ENCODE data around the gene PRKCA. TPM values are rescaled to one million over a fixed set of nuclear protein-coding genes. Genes with fewer than 3 reads are reported as not detected.

The PRKCA gene
- total and polyA plus RNA-seq, 2 experiments from 2014 or later: 6.4 to 35.4 TPM

DNA sequence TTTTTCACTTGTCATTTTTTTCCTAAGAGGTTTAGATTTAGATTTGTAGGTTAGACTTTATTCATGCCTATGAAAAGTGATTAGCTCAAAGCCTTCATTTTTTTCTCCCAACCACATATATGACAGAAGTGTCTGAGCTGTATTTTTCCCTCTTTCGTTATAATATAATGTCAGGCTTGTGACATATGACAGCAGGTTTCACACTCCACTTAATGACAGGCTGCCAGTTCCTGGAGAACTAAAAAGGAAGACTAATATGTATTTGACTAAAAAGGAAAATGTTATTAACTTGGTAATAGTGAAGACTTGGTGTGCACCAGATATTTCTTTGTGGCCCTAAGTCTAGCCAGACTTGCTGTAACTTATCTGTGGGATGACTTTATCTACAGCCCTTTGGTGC lies 331.8 kb downstream of the PRKCA start (continued):
- TF ChIP-seq, protein P1, sequence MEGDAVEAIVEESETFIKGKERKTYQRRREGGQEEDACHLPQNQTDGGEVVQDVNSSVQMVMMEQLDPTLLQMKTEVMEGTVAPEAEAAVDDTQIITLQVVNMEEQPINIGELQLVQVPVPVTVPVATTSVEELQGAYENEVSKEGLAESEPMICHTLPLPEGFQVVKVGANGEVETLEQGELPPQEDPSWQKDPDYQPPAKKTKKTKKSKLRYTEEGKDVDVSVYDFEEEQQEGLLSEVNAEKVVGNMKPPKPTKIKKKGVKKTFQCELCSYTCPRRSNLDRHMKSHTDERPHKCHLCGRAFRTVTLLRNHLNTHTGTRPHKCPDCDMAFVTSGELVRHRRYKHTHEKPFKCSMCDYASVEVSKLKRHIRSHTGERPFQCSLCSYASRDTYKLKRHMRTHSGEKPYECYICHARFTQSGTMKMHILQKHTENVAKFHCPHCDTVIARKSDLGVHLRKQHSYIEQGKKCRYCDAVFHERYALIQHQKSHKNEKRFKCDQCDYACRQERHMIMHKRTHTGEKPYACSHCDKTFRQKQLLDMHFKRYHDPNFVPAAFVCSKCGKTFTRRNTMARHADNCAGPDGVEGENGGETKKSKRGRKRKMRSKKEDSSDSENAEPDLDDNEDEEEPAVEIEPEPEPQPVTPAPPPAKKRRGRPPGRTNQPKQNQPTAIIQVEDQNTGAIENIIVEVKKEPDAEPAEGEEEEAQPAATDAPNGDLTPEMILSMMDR (conservative IDR thresholded peaks at IDR 0.05; ENCODE audit: low read depth in 2 of 2): no peak
- no peak for TF ChIP-seq ZNF331 (CRISPR knock-in tag; IDR thresholded peaks at IDR 0.05; ENCODE audit: low read depth)
- TF ChIP-seq NANOG (IDR thresholded peaks at IDR 0.05; ENCODE audit: borderline replicate concordance): no peak
- TF ChIP-seq, protein P2, sequence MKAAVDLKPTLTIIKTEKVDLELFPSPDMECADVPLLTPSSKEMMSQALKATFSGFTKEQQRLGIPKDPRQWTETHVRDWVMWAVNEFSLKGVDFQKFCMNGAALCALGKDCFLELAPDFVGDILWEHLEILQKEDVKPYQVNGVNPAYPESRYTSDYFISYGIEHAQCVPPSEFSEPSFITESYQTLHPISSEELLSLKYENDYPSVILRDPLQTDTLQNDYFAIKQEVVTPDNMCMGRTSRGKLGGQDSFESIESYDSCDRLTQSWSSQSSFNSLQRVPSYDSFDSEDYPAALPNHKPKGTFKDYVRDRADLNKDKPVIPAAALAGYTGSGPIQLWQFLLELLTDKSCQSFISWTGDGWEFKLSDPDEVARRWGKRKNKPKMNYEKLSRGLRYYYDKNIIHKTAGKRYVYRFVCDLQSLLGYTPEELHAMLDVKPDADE (IDR thresholded peaks at IDR 0.05): no peak
- no peak for TF ChIP-seq EZH2 (IDR thresholded peaks at IDR 0.05; ENCODE audit: low read depth, unreplicated experiment)

DNA sequence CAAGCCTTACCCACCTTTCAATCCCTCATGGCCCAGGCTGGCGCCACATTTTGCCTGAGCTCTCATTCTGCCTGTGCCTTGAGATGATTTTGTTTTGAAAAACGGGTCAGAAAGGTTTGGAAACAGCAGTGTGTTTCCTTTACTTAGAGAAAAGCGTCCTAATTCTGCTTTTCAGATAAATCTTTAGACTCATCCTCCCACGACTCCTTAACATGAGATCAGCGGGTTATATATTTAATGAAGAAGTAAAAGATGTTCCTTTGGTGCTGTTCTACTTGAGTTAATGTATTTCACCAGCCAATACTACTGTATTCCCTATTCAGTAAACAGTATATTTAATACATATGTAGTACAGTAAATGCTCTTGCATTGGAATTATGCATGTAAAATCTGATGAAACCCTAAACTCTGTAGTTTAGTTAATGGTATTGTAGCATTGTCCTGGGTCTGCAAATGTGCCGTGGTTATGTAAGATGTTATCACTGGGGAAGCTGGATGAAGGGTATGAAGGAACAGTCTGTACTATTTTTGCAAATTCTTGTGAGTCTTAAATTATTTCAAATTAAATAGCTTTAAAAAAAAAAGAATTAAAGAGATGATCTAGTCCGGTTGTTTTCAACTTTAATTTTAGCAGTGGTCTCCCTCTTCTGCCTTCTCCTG lies 333.1 kb downstream of the PRKCA start:
- Histone ChIP-seq H3K27me3 (ENCODE audit: insufficient read depth) (no peaks in the 10 kb centered on the region), H3K79me2 (replicated peaks; ENCODE audit: insufficient read depth) (no peaks in the 10 kb centered on the region), H3K4me2 (no peak overlapping the region), H3K27ac (ENCODE audit: low read depth) (no peak overlapping the region), H3K4me3 (no peak overlapping the region), H3K36me3 (ENCODE audit: insufficient read depth) (no peaks in the 10 kb centered on the region), H3F3A (replicated peaks; ENCODE audit: low read depth) (no peaks in the 10 kb centered on the region), H3K4me1 (ENCODE audit: insufficient read depth) (no peaks in the 10 kb centered on the region), H4K20me1 (replicated peaks; ENCODE audit: insufficient read depth) (no peaks in the 10 kb centered on the region), H3K9me2 (ENCODE audit: insufficient read depth) (0 out of 2 replicates have a peak, but pooled peaks cover 8% of the 10 kb centered on the region), H2AFZ (no peak overlapping the region)
- H3K27ac Mint-ChIP-seq: no peak overlapping the region
- H3K4me1 Mint-ChIP-seq: no peaks in the 10 kb centered on the region
- TF ChIP-seq, protein P2 (IDR thresholded peaks at IDR 0.05): no peak
- TF ChIP-seq, protein P1 (conservative IDR thresholded peaks at IDR 0.05; ENCODE audit: low read depth in 2 of 2): no peak
- TF ChIP-seq EZH2 (IDR thresholded peaks at IDR 0.05; ENCODE audit: low read depth, unreplicated experiment) (no peak), JUNB (IDR thresholded peaks at IDR 0.05; ENCODE audit: unreplicated experiment) (no peak), POLR2AphosphoS5 (IDR thresholded peaks at IDR 0.05; ENCODE audit: low read depth) (no peak), ZNF114 (CRISPR knock-in tag; IDR thresholded peaks at IDR 0.05) (no peak)
- H3K4me3 Mint-ChIP-seq: no peak overlapping the region
- no peak for ATAC-seq
- H3K9me3 Mint-ChIP-seq: no peaks in the 10 kb centered on the region
- DNase-seq (ENCODE audit: low spot score): no peak
- no peaks in the 10 kb centered on the region for H3K27me3 Mint-ChIP-seq (ENCODE audit: insufficient read depth, low read depth, poor library complexity)
- no peaks in the 10 kb centered on the region for H3K36me3 Mint-ChIP-seq (ENCODE audit: low read depth)
